ENCODE measurements around the gene FNDC3B. TPM values are rescaled to one million over a fixed set of nuclear protein-coding genes. Genes with fewer than 3 reads are reported as not detected.

FNDC3B gene
- total and polyA plus RNA-seq, 12 donors: 9.7 to 118 (median 85.0) TPM

- intact Hi-C loops (cut with DNase I): no loop called here
- TF ChIP-seq, protein P1, sequence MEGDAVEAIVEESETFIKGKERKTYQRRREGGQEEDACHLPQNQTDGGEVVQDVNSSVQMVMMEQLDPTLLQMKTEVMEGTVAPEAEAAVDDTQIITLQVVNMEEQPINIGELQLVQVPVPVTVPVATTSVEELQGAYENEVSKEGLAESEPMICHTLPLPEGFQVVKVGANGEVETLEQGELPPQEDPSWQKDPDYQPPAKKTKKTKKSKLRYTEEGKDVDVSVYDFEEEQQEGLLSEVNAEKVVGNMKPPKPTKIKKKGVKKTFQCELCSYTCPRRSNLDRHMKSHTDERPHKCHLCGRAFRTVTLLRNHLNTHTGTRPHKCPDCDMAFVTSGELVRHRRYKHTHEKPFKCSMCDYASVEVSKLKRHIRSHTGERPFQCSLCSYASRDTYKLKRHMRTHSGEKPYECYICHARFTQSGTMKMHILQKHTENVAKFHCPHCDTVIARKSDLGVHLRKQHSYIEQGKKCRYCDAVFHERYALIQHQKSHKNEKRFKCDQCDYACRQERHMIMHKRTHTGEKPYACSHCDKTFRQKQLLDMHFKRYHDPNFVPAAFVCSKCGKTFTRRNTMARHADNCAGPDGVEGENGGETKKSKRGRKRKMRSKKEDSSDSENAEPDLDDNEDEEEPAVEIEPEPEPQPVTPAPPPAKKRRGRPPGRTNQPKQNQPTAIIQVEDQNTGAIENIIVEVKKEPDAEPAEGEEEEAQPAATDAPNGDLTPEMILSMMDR (IDR thresholded peaks at IDR 0.05): peak in 1 of 9 donors; percentile 21
- DNase-seq (no peak), ATAC-seq (no peak)
- Histone ChIP-seq H3K4me1 (peaks cover 0 to 31% (median 12%) of the 10 kb centered on the region in 9 donors), H3K36me3 (peaks cover 0 to 95% (median 21%) of the 10 kb centered on the region in 9 donors), H3K4me3 (no peak overlapping the region), H3K27me3 (no peaks in the 10 kb centered on the region), H3K27ac (peak overlapping the region in 1 of 10 donors; percentile 5), H3K9me3 (no peaks in the 10 kb centered on the region)
- 97% methylated on average over 4 of the region's 4 CpGs for WGBS, 2 donors
Measured at GRCh38 chr3:172303941-172304558, 264.7 kb downstream of the FNDC3B start.

GRCh38 chr3:172305552-172305951 is 266.2 kb downstream of the FNDC3B start:
- no peak overlapping the region for H3K4me3 ChIP-seq
- DNase-seq (no peak), ATAC-seq (peak in 2 of 8 donors; percentile 39 to 71)
- WGBS, 2 donors: 76 to 87% methylated on average over 2 of the region's 2 CpGs
- intact Hi-C loops (cut with DNase I): no loop called here
- H3K9me3 ChIP-seq: no peaks in the 10 kb centered on the region
- peaks cover 0 to 46% (median 12%) of the 10 kb centered on the region in 9 donors for H3K4me1 ChIP-seq
- no peak overlapping the region for H3K27ac ChIP-seq
- no peaks in the 10 kb centered on the region for H3K27me3 ChIP-seq
- TF ChIP-seq, protein P1 (IDR thresholded peaks at IDR 0.05): no peak
- peaks cover 0 to 95% (median 13%) of the 10 kb centered on the region in 9 donors for H3K36me3 ChIP-seq

DNA sequence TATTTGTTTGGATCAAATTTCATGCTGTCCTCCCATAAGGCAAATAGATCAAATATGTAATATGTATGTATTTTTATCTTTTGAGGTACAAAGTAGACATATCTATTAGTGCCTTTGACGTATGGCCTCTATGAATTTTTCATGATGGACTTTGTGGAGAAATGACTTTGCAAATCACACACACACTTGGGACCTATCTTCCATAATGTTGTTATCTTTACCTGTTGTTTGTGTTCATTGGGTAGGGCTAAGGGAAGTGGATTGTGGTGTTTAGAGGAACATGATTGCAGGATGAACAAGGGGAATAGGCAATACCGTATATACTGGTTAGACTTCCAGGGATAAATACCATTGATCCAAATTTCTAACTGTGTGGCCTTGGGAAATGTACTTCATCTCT is 266.6 kb downstream of the FNDC3B start:
- Histone ChIP-seq H3K4me1 (peaks cover 0 to 49% (median 12%) of the 10 kb centered on the region in 9 donors), H3K4me3 (no peak overlapping the region), H3K27ac (no peak overlapping the region), H3K27me3 (no peaks in the 10 kb centered on the region), H3K9me3 (no peaks in the 10 kb centered on the region), H3K36me3 (peaks cover 0 to 95% (median 14%) of the 10 kb centered on the region in 9 donors)
- no peak for DNase-seq
- ATAC-seq: no peak
- TF ChIP-seq, protein P1 (IDR thresholded peaks at IDR 0.05): no peak
- intact Hi-C loops (cut with DNase I): no loop called here
- WGBS, 2 donors: 92 to 98% methylated on average over 2 of the region's 2 CpGs

DNA sequence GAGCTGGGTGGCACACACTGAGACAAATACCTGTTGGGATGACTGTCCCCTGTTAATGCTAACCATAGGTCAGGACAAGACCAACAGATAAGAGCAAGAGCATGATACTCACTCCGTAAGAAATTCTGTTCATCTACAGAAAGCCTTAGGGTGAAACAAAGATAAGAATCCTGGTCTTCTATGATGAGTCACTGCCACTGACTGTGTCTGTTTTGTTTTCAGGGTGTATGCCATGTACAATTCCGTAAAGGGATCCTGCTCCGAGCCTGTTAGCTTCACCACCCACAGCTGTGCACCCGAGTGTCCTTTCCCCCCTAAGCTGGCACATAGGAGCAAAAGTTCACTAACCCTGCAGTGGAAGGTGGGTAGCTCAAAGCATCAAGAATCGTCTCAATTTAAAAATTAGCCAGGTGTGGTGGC is 267.8 kb downstream of the FNDC3B start:
- Histone ChIP-seq H3K27me3 (no peaks in the 10 kb centered on the region), H3K27ac (peak overlapping the region in 2 of 10 donors; percentile 4 to 38), H3K4me1 (peaks cover 0 to 46% (median 9%) of the 10 kb centered on the region in 9 donors), H3K4me3 (no peak overlapping the region), H3K9me3 (no peaks in the 10 kb centered on the region), H3K36me3 (peaks cover 0 to 95% (median 18%) of the 10 kb centered on the region in 9 donors)
- WGBS, 2 donors: 81 to 83% methylated on average over 5 of the region's 5 CpGs
- intact Hi-C loops (cut with DNase I): no loop called here
- no peak for DNase-seq
- TF ChIP-seq, protein P1 (IDR thresholded peaks at IDR 0.05): no peak
- peak in 1 of 8 donors; percentile 19 for ATAC-seq

All from heart right ventricle (tissue), 16 donors.